Astrocyte (in vitro differentiated cells and primary cell): Measurements from ENCODE around the gene PSENEN. TPM values are rescaled to one million over a fixed set of nuclear protein-coding genes. Genes with fewer than 3 reads are reported as not detected.

Experiments used
- DNase-seq: peaks from one replicate; pipeline ENCODE4 v3.0.0-alpha.2; 2010; ENCODE audit warnings: low read depth
- FAIRE-seq: peaks from 2 replicates; lab custom pipeline; 2011; peaks lifted over from hg19 to GRCh38; lab: Jason Lieb, UNC
- H2AFZ ChIP-seq: 2 replicates; pipeline ENCODE4 v1.6.0; 2012; ENCODE audit warnings: low read depth, low read length, inconsistent platforms
- H3K27ac ChIP-seq: 2 replicates; pipeline ENCODE4 v1.5.1; 2011; ENCODE audit warnings: low read depth, low read length, inconsistent platforms
- H3K27me3 ChIP-seq: 2 replicates; pipeline ENCODE4 v1.6.0; 2011; ENCODE audit warnings: low read length, inconsistent platforms; ENCODE audit not compliant: insufficient read depth
- H3K36me3 ChIP-seq: 2 replicates; pipeline ENCODE4 v1.5.1; 2011; ENCODE audit warnings: low read length, inconsistent platforms; ENCODE audit not compliant: insufficient read depth
- H3K4me1 ChIP-seq: 2 replicates; pipeline ENCODE4 v1.5.1; 2011; ENCODE audit warnings: low read length, inconsistent platforms; ENCODE audit not compliant: insufficient read depth
- H3K4me2 ChIP-seq: 2 replicates; pipeline ENCODE4 v1.6.0; 2012; ENCODE audit warnings: low read length, inconsistent platforms
- H3K4me3 ChIP-seq: 2 replicates; pipeline ENCODE4 v1.5.1; 2011; ENCODE audit warnings: low read depth, mild to moderate bottlenecking, low read length, inconsistent platforms; ENCODE audit not compliant: insufficient read depth
- H3K79me2 ChIP-seq: 2 replicates; pipeline ENCODE4 v1.6.0; 2012; ENCODE audit warnings: mild to moderate bottlenecking, low read length, inconsistent platforms; ENCODE audit not compliant: insufficient read depth
- H3K9ac ChIP-seq: 2 replicates; pipeline ENCODE4 v1.6.0; 2012; ENCODE audit warnings: mild to moderate bottlenecking, low read length, inconsistent platforms
- H3K9me3 ChIP-seq: 2 replicates; pipeline ENCODE4 v1.5.1; 2012; ENCODE audit warnings: low read depth, mild to moderate bottlenecking, low read length, inconsistent platforms; ENCODE audit not compliant: insufficient read depth
- H4K20me1 ChIP-seq: 2 replicates; pipeline ENCODE4 v1.6.0; 2012; ENCODE audit warnings: low read length, inconsistent platforms; ENCODE audit not compliant: insufficient read depth
- H3K27ac Mint-ChIP-seq: one replicate; pipeline ENCODE4 v1.8.0; 2021; ENCODE audit warnings: mild to moderate bottlenecking, mixed read lengths; ENCODE audit not compliant: unreplicated experiment
- H3K27me3 Mint-ChIP-seq: one replicate; pipeline ENCODE4 v1.8.0; 2021; ENCODE audit warnings: low read depth, mixed read lengths; ENCODE audit not compliant: unreplicated experiment
- H3K36me3 Mint-ChIP-seq: one replicate; pipeline ENCODE4 v1.8.0; 2021; ENCODE audit warnings: low read depth, mixed read lengths; ENCODE audit not compliant: unreplicated experiment
- H3K4me1 Mint-ChIP-seq: one replicate; pipeline ENCODE4 v1.8.0; 2021; ENCODE audit warnings: low read depth, mixed read lengths; ENCODE audit not compliant: unreplicated experiment
- H3K4me3 Mint-ChIP-seq: one replicate; pipeline ENCODE4 v1.8.0; 2021; ENCODE audit warnings: mild to moderate bottlenecking, moderate library complexity, mixed read lengths; ENCODE audit not compliant: unreplicated experiment
- H3K9me3 Mint-ChIP-seq: one replicate; pipeline ENCODE4 v1.8.0; 2021; ENCODE audit warnings: mild to moderate bottlenecking, mixed read lengths; ENCODE audit not compliant: unreplicated experiment
- CTCF ChIP-seq: IDR thresholded peaks from 2 replicates; pipeline ENCODE4 v1.5.1; 2011; ENCODE audit warnings: low read depth, mild to moderate bottlenecking, inconsistent platforms, low read length, moderate library complexity; ENCODE audit not compliant: insufficient read depth
- EZH2 ChIP-seq: IDR thresholded peaks from 2 replicates; pipeline ENCODE4 v1.6.1; 2012; ENCODE audit warnings: mild to moderate bottlenecking, low read length, inconsistent platforms; ENCODE audit not compliant: insufficient read depth
- total RNA-seq: library from RNA; stranded (reverse); gene quantifications from 2 replicates; pipeline ENCODE4 v1.2.1, GENCODE V29; 2021

The PSENEN gene
- total RNA-seq, 1 donor from 2014 or later: 100 TPM

GRCh38 chr19:35714601-35715354 lies 30.7 kb upstream of the PSENEN start:
- H3K9ac ChIP-seq: no peak overlapping the region
- H3K27me3 Mint-ChIP-seq: peaks cover 6% of the 10 kb centered on the region
- no peak overlapping the region for H3K27ac Mint-ChIP-seq
- TF ChIP-seq CTCF (no peak), EZH2 (no peak)
- no peaks in the 10 kb centered on the region for H3K9me3 Mint-ChIP-seq
- H3K4me1 ChIP-seq: peaks cover 18% of the 10 kb centered on the region
- FAIRE-seq (no peak), DNase-seq (no peak)
- H3K4me1 Mint-ChIP-seq: peaks cover 6% of the 10 kb centered on the region
- no peak overlapping the region for H3K27ac ChIP-seq
- no peaks in the 10 kb centered on the region for H3K36me3 ChIP-seq
- H3K4me3 ChIP-seq: no peak overlapping the region
- H3K27me3 ChIP-seq: peaks cover 2% of the 10 kb centered on the region
- H3K4me3 Mint-ChIP-seq: no peak overlapping the region
- no peak overlapping the region for H2AFZ ChIP-seq
- no peaks in the 10 kb centered on the region for H3K9me3 ChIP-seq
- H4K20me1 ChIP-seq: peaks cover 15% of the 10 kb centered on the region
- H3K79me2 ChIP-seq: peaks cover 17% of the 10 kb centered on the region
- H3K36me3 Mint-ChIP-seq: peaks cover 8% of the 10 kb centered on the region
- H3K4me2 ChIP-seq: no peak overlapping the region

DNA sequence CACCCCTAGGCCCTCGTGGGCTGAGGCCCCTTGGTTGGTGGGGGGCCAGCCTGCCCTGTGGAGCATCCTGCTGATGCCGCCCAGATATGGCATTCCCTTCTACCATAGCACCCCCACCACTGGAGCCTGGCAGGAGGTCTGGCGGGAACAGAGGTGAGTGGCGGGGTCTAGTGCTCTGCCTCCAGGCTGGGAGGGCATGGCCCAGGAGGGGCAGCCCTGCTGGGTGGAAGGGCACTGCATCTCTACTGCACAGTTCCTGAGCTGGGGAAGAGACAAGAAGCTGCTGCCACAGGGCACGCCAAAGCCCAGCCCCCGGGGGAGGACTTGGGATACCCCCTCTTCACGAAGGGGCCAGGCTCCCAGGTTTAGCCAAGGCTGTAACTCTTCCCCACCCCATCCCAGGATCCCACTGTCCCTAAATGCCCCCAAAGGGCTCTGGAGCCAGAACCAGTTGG lies 30.1 kb upstream of the PSENEN start:
- no peak overlapping the region for H3K4me3 ChIP-seq

More for the DNA sequence above, 30.1 kb upstream of the PSENEN start:
- no peaks in the 10 kb centered on the region for H3K9me3 ChIP-seq
- H3K4me3 Mint-ChIP-seq: no peak overlapping the region
- FAIRE-seq (no peak), DNase-seq (no peak)
- H3K4me1 Mint-ChIP-seq: peaks cover 6% of the 10 kb centered on the region
- no peak overlapping the region for H2AFZ ChIP-seq
- peaks cover 18% of the 10 kb centered on the region for H3K4me1 ChIP-seq
- TF ChIP-seq CTCF (no peak), EZH2 (no peak)
- no peaks in the 10 kb centered on the region for H3K9me3 Mint-ChIP-seq
- peaks cover 23% of the 10 kb centered on the region for H3K79me2 ChIP-seq
- H3K27ac Mint-ChIP-seq: no peak overlapping the region
- no peaks in the 10 kb centered on the region for H3K36me3 ChIP-seq
- H4K20me1 ChIP-seq: peaks cover 21% of the 10 kb centered on the region
- H3K27me3 Mint-ChIP-seq: peaks cover 6% of the 10 kb centered on the region
- peaks cover 2% of the 10 kb centered on the region for H3K27me3 ChIP-seq
- H3K9ac ChIP-seq: no peak overlapping the region
- no peak overlapping the region for H3K27ac ChIP-seq
- peak overlapping the region; percentile 91 for H3K4me2 ChIP-seq
- peaks cover 9% of the 10 kb centered on the region for H3K36me3 Mint-ChIP-seq
